ENCODE data around the gene CDAN1. TPM values are rescaled to one million over a fixed set of nuclear protein-coding genes. Genes with fewer than 3 reads are reported as not detected.

CDAN1 gene
- polyA plus RNA-seq, 4 donors, result 16.8 to 18.9 (median 17.4) TPM

DNA sequence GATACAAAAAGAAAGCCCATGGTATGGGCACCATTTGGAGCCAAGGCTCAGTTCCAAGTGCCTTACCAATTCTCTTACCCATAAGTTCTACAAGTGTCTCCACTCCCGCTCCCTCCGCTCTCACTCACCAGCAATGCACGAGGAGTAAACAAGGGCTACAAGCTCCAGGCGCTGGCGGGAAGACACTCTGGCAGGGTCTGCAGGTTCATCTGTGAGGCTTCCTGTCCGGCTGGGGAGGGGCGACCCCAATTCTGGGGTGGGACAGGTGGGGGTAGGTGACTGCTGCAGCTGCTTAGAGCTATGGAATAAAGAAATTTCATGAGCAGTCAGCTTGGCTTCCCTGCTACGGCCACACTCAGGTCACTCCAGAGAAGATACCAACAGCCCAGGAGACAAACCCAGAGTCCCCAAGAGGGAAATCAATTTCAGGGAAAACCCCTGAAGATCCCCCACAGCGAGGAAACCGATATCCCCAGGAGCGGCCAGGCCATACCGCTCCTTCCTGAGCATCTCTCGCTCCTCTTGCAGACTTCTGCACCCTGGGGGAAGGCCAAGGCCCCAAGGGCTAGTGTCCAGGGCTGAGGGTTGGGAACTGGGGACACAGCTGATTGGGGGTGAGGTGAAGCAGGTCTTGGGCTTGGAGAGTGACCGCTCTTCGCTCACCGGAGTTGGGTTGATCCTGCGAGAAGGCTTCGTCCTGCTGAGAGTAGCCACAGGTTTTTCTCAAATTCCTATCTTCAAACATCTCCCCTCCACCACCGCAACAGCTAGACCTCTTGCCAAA, 1.4 kb downstream of the CDAN1 start:
- no peak for DNase-seq (ENCODE audit: low read depth in 4 of 4, low spot score in 3 of 4)

GRCh38 chr15:42734076-42734672, 2.8 kb downstream of the CDAN1 start:
- no peak for DNase-seq (ENCODE audit: low read depth in 4 of 4, low spot score in 3 of 4)

DNA sequence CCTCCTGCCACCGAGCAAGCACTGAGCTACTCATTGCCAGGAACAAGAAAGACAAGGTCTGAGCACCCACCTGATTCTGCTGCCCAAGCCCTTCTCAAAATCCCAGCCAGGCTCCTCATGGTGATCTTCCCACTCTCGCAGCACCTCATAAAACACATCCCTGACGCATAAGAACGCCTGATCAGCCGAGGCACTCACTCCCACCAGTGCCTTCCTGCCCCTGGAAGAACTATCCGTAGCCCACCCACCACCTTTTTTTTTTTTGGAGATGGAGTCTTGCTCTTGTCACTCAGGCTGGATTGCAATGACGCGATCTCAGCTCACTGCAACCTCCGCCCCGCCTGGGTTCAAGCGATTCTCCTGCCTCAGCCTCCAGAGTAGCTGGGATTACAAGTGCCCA, 3.9 kb downstream of the CDAN1 start:
- no peak for DNase-seq (ENCODE audit: low read depth in 4 of 4, low spot score in 3 of 4)

DNA sequence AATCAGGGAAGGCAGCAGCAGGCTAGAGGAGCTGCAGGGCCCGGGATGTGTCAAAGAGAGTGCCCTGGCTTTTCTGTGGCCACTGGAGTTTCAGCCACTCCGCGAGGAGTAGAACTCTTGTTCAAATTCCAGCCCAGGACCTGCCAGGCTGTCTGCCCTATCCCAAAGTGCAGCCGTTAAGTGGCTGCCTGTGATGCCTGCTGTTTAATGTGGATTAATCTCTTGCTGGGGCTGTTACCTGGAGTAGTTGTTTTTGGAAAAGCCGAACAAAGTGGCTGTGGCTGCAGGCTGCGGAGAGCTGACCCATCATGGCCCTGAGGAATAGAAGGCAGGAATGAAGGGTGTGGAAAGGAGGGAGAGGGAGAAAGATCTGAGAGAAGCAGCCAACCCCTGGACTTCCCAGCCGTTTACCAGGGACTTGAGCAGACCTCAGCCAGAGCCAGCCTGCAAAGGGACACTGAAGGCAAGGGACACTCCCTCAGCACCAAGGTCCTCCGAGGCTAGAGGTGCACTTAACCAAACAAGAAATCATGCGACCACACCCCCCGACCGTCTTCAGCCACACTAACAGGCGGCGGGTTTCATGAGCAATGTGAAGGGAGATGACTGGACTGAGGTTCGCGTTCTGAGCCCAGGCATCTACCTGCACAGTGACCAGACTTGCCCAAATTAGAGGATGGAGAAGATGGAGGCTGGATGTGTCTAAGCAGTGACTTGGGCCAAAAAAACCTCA, 4.7 kb downstream of the CDAN1 start:
- DNase-seq (ENCODE audit: low read depth in 4 of 4, low spot score in 3 of 4), result no peak

DNA sequence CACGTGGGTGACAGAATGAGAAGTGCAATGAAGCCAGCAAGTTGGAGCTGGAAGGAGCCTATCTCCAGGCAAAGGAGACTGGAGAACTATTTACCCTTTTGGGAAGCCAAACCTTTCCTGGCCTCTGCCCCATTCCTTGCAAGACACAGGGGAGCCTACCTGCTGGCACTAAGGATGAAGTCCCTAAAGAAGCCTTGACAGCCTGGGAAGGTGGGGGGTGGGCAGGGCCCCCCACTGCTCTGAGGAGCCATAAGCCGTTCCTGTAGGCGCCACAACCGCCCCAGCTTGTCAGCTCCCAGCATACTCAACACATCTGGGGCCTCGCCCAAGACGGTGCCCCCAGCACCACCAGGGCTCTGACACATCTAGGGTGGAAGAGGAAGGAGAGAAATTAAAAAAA, 5.5 kb downstream of the CDAN1 start:
- DNase-seq (ENCODE audit: low read depth in 4 of 4, low spot score in 3 of 4), result no peak

DNA sequence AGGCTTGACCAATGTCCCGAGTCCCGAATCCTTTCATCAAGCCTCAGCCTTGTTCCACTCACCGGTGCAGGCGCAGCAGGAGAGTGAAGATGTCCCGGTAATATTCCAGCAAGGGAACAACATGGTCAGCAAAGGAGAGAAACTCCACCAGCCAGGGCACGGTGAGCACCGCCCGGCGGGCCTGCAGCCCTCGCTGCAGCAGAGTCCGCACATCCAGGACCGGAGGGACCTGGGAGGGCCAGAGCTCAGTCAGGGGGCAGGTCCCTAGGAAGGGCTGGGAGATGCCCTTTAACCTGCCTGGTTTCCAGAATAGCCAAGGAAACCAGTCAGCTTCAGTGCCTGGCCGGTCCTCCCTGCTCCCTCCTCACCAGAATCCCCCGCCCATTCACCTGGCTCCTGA, 6.4 kb downstream of the CDAN1 start:
- DNase-seq (ENCODE audit: low read depth in 4 of 4, low spot score in 3 of 4), result no peak

DNA sequence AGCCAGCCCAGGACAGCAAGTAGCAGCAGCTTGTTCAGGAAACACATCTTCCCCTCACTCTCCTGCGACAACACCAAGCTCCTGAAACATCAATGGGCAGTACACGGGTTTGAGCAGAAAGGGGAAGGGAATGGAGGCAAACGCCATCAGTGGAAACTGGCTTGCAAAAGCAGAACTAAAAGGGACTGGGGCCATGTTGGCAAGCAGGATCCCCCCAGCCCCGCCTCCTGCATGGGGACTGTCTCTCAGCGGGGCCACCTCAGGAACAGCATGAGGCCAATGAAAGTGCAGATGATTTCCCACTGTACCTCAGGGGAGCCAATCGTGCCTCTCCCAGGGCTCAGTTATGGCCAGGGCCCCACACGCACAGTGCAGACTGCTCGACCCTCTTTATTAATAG, 6.8 kb downstream of the CDAN1 start:
- no peak for DNase-seq (ENCODE audit: low read depth in 4 of 4, low spot score in 3 of 4)

GRCh38 chr15:42729409-42729808, 7.5 kb downstream of the CDAN1 start:
- DNase-seq (ENCODE audit: low read depth in 4 of 4, low spot score in 3 of 4), result no peak

GRCh38 chr15:42728972-42729371, 8.0 kb downstream of the CDAN1 start:
- no peak for DNase-seq (ENCODE audit: low read depth in 4 of 4, low spot score in 3 of 4)

GRCh38 chr15:42728560-42728959, 8.4 kb downstream of the CDAN1 start:
- no peak for DNase-seq (ENCODE audit: low read depth in 4 of 4, low spot score in 3 of 4)

GRCh38 chr15:42727750-42728381, 9.1 kb downstream of the CDAN1 start:
- DNase-seq (ENCODE audit: low read depth in 4 of 4, low spot score in 3 of 4), result no peak

DNA sequence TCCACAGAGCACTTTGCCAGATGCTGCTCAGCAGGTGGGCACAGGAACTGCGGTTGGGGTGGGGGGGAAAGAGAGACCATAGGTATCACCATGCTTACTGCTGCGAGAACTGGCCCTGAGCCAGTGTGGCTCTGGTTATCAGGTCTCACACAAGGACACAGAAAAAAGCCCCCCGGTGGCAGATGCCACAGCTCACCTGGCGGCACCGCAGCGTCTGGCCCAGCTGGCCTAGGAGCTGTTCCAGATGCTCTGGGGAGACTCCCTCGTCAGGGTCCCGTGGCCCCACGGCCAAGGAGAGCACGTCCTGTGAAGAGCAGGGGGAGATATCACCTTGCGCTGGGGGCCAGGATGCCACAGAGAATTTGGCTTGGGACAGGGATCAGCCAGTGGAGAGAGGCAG, 10.8 kb downstream of the CDAN1 start:
- no peak for DNase-seq (ENCODE audit: low read depth in 4 of 4, low spot score in 3 of 4)

DNA sequence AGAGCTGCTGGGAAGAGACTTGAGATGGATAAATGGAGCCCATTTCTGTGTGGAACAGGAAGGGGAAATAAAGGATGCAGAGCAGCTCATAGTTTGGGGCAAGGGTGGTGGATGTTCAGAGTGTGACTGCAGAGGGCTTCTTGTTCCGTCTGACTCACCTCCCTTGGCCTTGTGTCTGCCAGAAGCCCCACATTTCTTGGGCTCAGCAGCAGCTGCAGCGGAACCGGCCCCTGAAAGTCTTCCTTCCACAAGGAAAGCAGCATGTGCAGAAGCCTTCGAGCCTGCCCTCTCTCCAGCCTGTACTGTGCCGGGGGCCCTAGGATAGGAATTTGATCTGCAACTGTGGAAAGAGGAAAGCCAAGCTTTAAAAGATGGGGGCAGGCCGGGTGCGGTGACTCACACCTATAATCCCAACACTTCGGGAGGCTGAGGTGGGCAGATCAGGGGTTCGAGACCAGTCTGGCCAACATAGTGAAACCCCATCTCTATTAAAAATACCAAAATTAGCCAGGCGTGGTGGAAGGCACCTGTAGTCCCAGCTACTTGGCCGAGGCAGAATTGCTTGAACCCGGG, 11.5 kb downstream of the CDAN1 start:
- no peak for DNase-seq (ENCODE audit: low read depth in 4 of 4, low spot score in 3 of 4)

DNA sequence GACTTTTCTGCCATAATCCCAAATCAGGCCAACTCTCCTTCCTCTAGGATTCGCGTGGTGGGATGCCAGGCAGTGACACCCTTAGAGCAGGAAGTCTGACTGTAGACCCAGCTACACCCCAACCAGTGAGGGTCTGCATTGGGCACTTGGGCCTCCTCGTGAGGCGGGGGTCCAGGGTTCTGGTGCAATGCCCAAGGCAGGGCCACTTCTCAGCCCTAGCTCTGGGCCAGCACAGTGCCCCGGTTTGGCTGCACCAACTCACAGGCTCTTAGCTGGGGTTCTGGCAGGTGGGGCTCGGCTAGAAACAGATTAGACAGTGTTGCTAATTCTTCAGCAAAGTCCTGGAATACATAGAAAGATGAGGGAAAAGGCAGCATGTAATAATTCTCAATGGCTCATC, 12.7 kb downstream of the CDAN1 start:
- no peak for DNase-seq (ENCODE audit: low read depth in 4 of 4, low spot score in 3 of 4)

DNA sequence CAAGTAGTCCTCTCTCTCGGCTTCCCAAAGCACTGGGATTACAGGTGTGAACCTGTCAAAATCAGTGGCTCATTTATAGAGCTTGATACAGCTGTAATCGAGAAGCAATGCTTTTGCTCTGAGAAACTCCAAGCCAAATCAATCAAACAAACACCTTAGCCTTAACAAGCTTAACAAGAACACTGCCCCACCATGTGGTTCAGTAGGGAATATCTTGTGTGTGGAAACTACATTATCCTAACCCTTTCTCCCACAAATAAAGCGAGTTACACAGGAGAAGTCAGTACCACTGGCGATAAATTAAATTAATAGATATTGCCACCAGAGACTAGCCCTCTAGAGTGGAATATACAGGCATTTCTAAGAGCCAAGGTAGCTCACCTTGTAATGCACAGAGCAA, 13.9 kb downstream of the CDAN1 start:
- no peak for DNase-seq (ENCODE audit: low read depth in 4 of 4, low spot score in 3 of 4)

DNA sequence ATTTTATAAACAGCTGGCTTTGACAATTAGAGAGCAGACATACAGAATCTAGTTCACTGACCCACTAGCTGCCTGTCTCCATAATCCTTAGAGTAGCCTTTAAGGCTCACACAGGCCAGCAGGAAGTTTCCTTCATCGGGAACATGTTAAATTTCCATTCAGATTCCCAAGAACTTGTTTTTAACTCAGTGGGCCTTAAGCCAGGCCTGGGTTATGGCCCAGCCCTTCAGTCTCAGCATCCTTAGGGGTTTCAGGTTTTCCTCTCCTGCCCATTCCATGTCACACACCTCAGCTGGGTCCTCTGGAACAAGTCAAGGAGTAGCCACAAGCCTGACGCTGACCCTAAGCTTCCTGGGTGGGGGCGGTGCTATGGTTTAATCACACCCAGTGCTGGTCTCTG, 15.0 kb downstream of the CDAN1 start:
- no peak for DNase-seq (ENCODE audit: low read depth in 4 of 4, low spot score in 3 of 4)

GRCh38 chr15:42721016-42721415, 15.9 kb downstream of the CDAN1 start:
- no peak for DNase-seq (ENCODE audit: low read depth in 4 of 4, low spot score in 3 of 4)

GRCh38 chr15:42720071-42720470, 16.9 kb downstream of the CDAN1 start:
- DNase-seq (ENCODE audit: low read depth in 4 of 4, low spot score in 3 of 4), result no peak

GRCh38 chr15:42719043-42719442, 17.9 kb downstream of the CDAN1 start:
- DNase-seq (ENCODE audit: low read depth in 4 of 4, low spot score in 3 of 4), result no peak

DNA sequence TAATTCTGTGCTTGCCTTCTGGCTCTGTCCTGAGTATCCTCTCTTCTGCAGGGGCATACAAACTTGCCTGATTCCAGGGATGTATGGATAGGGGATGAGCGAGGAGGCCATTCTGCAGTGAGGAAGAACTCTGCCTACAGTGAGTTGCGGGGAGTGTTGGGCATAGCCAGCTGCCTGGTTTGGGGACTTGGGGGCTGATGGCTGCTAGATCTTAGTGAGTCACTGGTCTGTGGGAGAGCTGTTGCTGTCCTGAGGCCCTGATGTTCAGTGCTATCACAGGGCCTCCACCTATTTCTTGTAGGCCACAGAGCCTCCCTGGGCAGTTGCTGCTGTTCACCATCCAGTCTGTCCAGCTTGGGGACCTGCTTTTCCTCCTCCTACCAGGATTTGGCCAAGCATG, 20.3 kb downstream of the CDAN1 start:
- no peak for DNase-seq (ENCODE audit: low read depth in 4 of 4, low spot score in 3 of 4)

DNA sequence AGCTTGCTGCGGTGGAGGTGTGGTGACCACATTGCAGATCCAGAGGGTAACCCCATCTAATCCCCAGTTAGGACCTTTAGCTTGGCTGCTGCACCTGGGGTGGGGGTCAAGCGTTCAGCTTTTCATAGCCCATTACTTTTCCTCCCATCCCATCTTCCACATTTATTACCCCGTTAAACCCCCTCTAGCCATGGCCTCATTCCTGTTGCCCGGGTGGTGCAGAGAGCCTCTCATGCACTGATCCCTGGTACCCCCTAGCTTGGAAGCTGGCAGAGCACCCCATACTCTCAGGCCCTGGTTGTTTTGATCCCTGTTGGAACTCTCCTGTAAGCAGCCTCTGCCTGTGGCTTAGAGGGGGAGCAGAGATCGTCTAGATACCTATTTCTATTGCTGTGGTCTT, 20.8 kb downstream of the CDAN1 start:
- DNase-seq (ENCODE audit: low read depth in 4 of 4, low spot score in 3 of 4), result no peak

Data from right renal pelvis (tissue), 4 donors.